NT2/D1 (cell line): Measurements from ENCODE around the gene FKTN.

Experiments
- SUZ12 ChIP-seq: IDR thresholded peaks from 2 replicates; pipeline ENCODE4 v1.6.1; 2011; ENCODE audit not compliant: insufficient read length, insufficient read depth; ENCODE audit errors: extremely low read depth
- ZNF274 ChIP-seq: IDR thresholded peaks from 2 replicates; pipeline ENCODE4 v1.6.1; 2011; ENCODE audit warnings: mild to moderate bottlenecking, low read depth, low read length

- TF ChIP-seq SUZ12 (no peak), ZNF274 (no peak)
Measured at GRCh38 chr9:105625088-105625487, 67.2 kb downstream of the FKTN start.
